Stimulated activated CD8-positive, alpha-beta memory T cell treated with anti-CD3 and anti-CD28 coated beads, Interleukin-15, amount 100 ng/mL, for 1 hour (primary cell): ENCODE measurements around the gene HOXB3.

Experiments used
- DNase-seq: peaks from one replicate; pipeline ENCODE4 v3.0.0-alpha.2; 2020; ENCODE audit warnings: low read depth

Gene HOXB3

GRCh38 chr17:48612456-48612853 is 22.4 kb upstream of the HOXB3 start:
- no peak for DNase-seq

GRCh38 chr17:48611681-48612455 is 21.8 kb upstream of the HOXB3 start:
- DNase-seq: no peak

GRCh38 chr17:48611213-48611612 is 21.2 kb upstream of the HOXB3 start:
- DNase-seq: no peak

GRCh38 chr17:48610282-48611211 is 20.5 kb upstream of the HOXB3 start, which contains the start of gene HOXB7:
TSS of gene HOXB7 (minus strand) at chr17:48611017. CDS start at chr17:48610918, 99 bp downstream.
- no peak for DNase-seq

GRCh38 chr17:48609759-48610281 is 19.8 kb upstream of the HOXB3 start:
- DNase-seq: no peak

- no peak for DNase-seq
These were observed 19.0 kb upstream of the HOXB3 start for GRCh38 chr17:48609033-48609432.

- DNase-seq: no peak
These were observed 18.4 kb upstream of the HOXB3 start for GRCh38 chr17:48608494-48608834.

GRCh38 chr17:48606892-48607614 is 17.0 kb upstream of the HOXB3 start:
- DNase-seq: no peak

GRCh38 chr17:48605991-48606891 is 16.2 kb upstream of the HOXB3 start:
- DNase-seq: no peak

GRCh38 chr17:48605409-48605919 is 15.4 kb upstream of the HOXB3 start:
- no peak for DNase-seq

GRCh38 chr17:48604770-48605329 is 14.8 kb upstream of the HOXB3 start, which contains the start of gene HOXB6:
TSS of gene HOXB6 (minus strand) at chr17:48604986. CDS start at chr17:48598150, 6,836 bp downstream.
- no peak for DNase-seq

- no peak for DNase-seq
These were observed 14.1 kb upstream of the HOXB3 start for GRCh38 chr17:48603959-48604769.

GRCh38 chr17:48601539-48602425 is 11.7 kb upstream of the HOXB3 start:
- DNase-seq: no peak

- DNase-seq: no peak
These were observed 11.1 kb upstream of the HOXB3 start for GRCh38 chr17:48601207-48601538.

- DNase-seq: no peak
These were observed 10.4 kb upstream of the HOXB3 start for GRCh38 chr17:48600244-48601098.

GRCh38 chr17:48599354-48599753 is 9.3 kb upstream of the HOXB3 start:
- no peak for DNase-seq

- no peak for DNase-seq
These were observed 8.7 kb upstream of the HOXB3 start for GRCh38 chr17:48598736-48599135.
